K562 (cell line): ENCODE measurements around the gene DAGLB. TPM values are rescaled to one million over a fixed set of nuclear protein-coding genes. Genes with fewer than 3 reads are reported as not detected.

Experiments used
- CBX2 ChIP-seq: fragments of 200-600 bp; sonication (generic); IDR thresholded peaks from one replicate; pipeline ENCODE4 v1.6.1; 2012; ENCODE audit warnings: mild to moderate bottlenecking, low read length, inconsistent platforms; ENCODE audit not compliant: insufficient read depth, poor library complexity, severe bottlenecking
- CEBPG ChIP-seq, 3 experiments: fragments of 200-800 bp in 1 of 3; sonication (Bioruptor generic) in 1 of 3; sonication (generic) in 1 of 3; formaldehyde crosslinking in 1 of 3; IDR thresholded peaks in 2 of 3; conservative IDR thresholded peaks in 1 of 3; 2 replicates each; pipeline versions ENCODE4 v1.6.1 to v1.8.0; 2016 to 2022; ENCODE audit warnings: missing compliant biosample characterization in 2 of 3, missing genetic modification characterization in 2 of 3, mild to moderate bottlenecking in 1 of 3, missing genetic modification reagents in 1 of 3
- ESRRA ChIP-seq: fragments of 450-650 bp; IDR thresholded peaks from 2 replicates; pipeline ENCODE4 v1.6.1; 2014; ENCODE audit warnings: low read depth, mild to moderate bottlenecking, moderate library complexity, borderline replicate concordance
- GTF2E2 ChIP-seq: fragments of 200-800 bp; sonication (Bioruptor generic); IDR thresholded peaks from 2 replicates; pipeline ENCODE4 v1.6.1; 2016; ENCODE audit warnings: missing genetic modification characterization, missing compliant biosample characterization
- HDAC8 ChIP-seq: fragments of 450-650 bp; IDR thresholded peaks from 2 replicates; pipeline ENCODE4 v1.6.1; 2016; ENCODE audit warnings: mild to moderate bottlenecking, missing genetic modification characterization, moderate library complexity, missing compliant biosample characterization
- MEIS2 ChIP-seq: fragments of 450-650 bp; IDR thresholded peaks from 2 replicates; pipeline ENCODE4 v1.6.1; 2014; ENCODE audit warnings: mild to moderate bottlenecking; ENCODE audit not compliant: partially characterized antibody
- MYNN ChIP-seq, 2 experiments: sonication (generic); formaldehyde crosslinking in 1 of 2; IDR thresholded peaks; 2 replicates each; pipeline versions ENCODE4 v1.5.0 to v1.6.1; 2016 to 2020; ENCODE audit warnings: antibody characterized with exemption in 1 of 2, missing genetic modification reagents in 1 of 2
- NCOA6 ChIP-seq: fragments of 450-650 bp; IDR thresholded peaks from 2 replicates; pipeline ENCODE4 v1.6.1; 2017; ENCODE audit warnings: mild to moderate bottlenecking
- RBM25 ChIP-seq: fragments of 200-400 bp; formaldehyde crosslinking; IDR thresholded peaks from 2 replicates; pipeline ENCODE4 v1.6.1; 2018; ENCODE audit warnings: low read length, low read depth, moderate library complexity; ENCODE audit not compliant: severe bottlenecking
- RFX1 ChIP-seq: fragments of 450-650 bp; IDR thresholded peaks from 2 replicates; pipeline ENCODE4 v1.6.1; 2016; ENCODE audit warnings: mild to moderate bottlenecking, moderate library complexity
- RFX5 ChIP-seq: IDR thresholded peaks from 2 replicates; pipeline ENCODE4 v1.6.1; 2011; ENCODE audit warnings: low read depth, mild to moderate bottlenecking, improper control_type of control experiment, low read length
- SAFB ChIP-seq: fragments of 200-400 bp; formaldehyde crosslinking; IDR thresholded peaks from 2 replicates; pipeline ENCODE4 v1.6.1; 2017; ENCODE audit warnings: low read depth, low read length, borderline replicate concordance
- SAP30 ChIP-seq: fragments of 200-600 bp; sonication (generic); IDR thresholded peaks from 2 replicates; pipeline ENCODE4 v1.6.1; 2012; ENCODE audit warnings: borderline replicate concordance, low read depth, mild to moderate bottlenecking, moderate library complexity, low read length, control low read depth, inconsistent platforms; ENCODE audit not compliant: insufficient read depth, poor library complexity, severe bottlenecking
- SP1 ChIP-seq: sonication (generic); formaldehyde crosslinking; IDR thresholded peaks from 2 replicates; pipeline ENCODE4 v1.8.1; 2022; ENCODE audit warnings: mild to moderate bottlenecking, missing genetic modification reagents
- SPI1 ChIP-seq: IDR thresholded peaks from 2 replicates; pipeline ENCODE4 v1.6.1; 2011; ENCODE audit warnings: low read depth, low read length, control low read depth, borderline replicate concordance
- TRIM25 ChIP-seq: fragments of 450-650 bp; IDR thresholded peaks from 2 replicates; pipeline ENCODE4 v1.7.0; 2016; ENCODE audit warnings: borderline replicate concordance
- ZBED1 ChIP-seq: IDR thresholded peaks from 2 replicates; pipeline ENCODE4 v1.6.1; 2014
- ZBTB2 ChIP-seq: fragments of 450-650 bp; IDR thresholded peaks from 2 replicates; pipeline ENCODE4 v1.6.1; 2016; ENCODE audit warnings: antibody characterized with exemption
- ZNF124 ChIP-seq: sonication (generic); formaldehyde crosslinking; IDR thresholded peaks from 2 replicates; pipeline ENCODE4 v1.8.1; 2022; ENCODE audit warnings: missing genetic modification reagents
- ZNF316 ChIP-seq: fragments of 450-650 bp; IDR thresholded peaks from 2 replicates; pipeline ENCODE4 v1.6.1; 2016
- ZNF695 ChIP-seq: fragments of 450-650 bp; formaldehyde crosslinking; IDR thresholded peaks from 2 replicates; pipeline ENCODE4 v1.4.0; 2020; ENCODE audit warnings: mild to moderate bottlenecking, moderate library complexity
- ZNF780A ChIP-seq: fragments of 250-450 bp; sonication (Bioruptor Pico); IDR thresholded peaks from 2 replicates; pipeline ENCODE4 v1.5.0; 2021; ENCODE audit warnings: mild to moderate bottlenecking
- ZSCAN29 ChIP-seq: fragments of 450-650 bp; IDR thresholded peaks from 2 replicates; pipeline ENCODE4 v1.6.1; 2017
- polyA plus RNA-seq, 8 experiments: library from polyadenylated mRNA; depleted of rRNA in 4 of 8; stranded (reverse) in 5 of 8; unstranded in 3 of 8; fragments of >200 nt; fragmentation: Nextera tagmentation in 2 of 8; fragmentation: Illumina TruSeq in 1 of 8; extraction: Ambion mirVana in 2 of 8; extraction: Trizol in 1 of 8; gene quantifications; 2 replicates each; pipeline versions ENCODE4 v1.2.1 to v1.2.3, GENCODE V29; 2011 to 2014; ENCODE audit warnings: inconsistent platforms in 1 of 8, missing spikeins in 1 of 8
- total RNA-seq, 7 experiments: library from RNA; depleted of rRNA in 6 of 7; stranded (reverse); fragments of >200 nt in 6 of 7; fragmentation: Illumina TruSeq in 2 of 7; extraction: Trizol in 2 of 7; gene quantifications; 2 replicates each; pipeline versions ENCODE4 v1.2.1 to v1.2.3, GENCODE V29; 2011 to 2021; ENCODE audit warnings: low replicate concordance in 1 of 7
- TF ChIP-seq, protein P1 (sequence below): fragments of 450-650 bp; formaldehyde crosslinking; IDR thresholded peaks from 2 replicates; pipeline ENCODE4 v1.4.0; 2022; ENCODE audit warnings: missing genetic modification characterization

The DAGLB gene
- total and polyA plus RNA-seq, 9 of the 15 experiments (the other 6 are each of a cell fraction or from before 2014, with no cell fraction given): 0.92 to 16.4 (median 9.3) TPM

DNA sequence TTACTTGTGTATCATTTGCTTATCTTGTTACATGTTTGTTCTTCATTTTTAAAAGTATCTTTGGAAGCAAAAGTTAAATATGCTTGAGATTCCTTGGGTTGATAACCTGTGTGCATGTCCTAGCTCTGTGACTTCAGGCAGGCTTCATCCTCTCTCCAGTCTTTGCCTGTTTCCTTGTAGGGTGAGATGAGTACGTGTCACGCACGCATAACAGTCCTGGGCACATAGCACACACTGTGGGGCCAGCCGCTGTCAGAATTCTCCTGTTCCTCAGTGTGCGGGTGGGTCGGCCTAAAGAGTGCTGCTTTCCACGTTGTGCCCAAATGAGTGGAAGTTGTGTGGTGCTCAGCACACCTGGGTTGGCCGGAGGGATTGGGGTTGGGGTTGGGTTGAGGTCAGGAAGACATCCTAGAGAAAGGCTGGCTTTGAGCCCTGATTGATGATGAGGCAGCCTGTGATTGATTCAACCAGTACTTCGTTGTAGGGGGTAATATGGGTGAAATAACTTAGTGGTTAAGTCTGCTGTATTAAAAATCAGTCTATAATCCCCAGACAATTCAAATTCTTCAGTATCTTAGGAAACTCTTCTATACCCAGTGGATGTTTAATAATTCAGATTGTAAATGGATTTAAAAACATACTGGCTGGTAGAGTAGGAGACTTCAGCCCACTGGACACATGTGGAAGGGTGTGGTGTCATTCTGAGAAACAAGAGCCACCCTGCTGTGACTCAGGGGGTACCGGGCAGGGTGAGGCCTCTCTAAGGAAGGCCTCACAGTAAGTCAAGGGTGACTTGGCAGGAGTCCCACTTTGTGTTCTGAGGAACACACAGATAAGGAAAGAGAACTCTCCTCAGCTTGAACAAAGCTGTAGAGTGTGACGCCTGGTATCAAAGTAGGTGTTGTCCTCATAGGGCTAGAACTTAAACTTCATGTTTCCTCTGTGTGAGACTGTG lies 54.8 kb downstream of the DAGLB start (continued):
- TF ChIP-seq, protein P1, sequence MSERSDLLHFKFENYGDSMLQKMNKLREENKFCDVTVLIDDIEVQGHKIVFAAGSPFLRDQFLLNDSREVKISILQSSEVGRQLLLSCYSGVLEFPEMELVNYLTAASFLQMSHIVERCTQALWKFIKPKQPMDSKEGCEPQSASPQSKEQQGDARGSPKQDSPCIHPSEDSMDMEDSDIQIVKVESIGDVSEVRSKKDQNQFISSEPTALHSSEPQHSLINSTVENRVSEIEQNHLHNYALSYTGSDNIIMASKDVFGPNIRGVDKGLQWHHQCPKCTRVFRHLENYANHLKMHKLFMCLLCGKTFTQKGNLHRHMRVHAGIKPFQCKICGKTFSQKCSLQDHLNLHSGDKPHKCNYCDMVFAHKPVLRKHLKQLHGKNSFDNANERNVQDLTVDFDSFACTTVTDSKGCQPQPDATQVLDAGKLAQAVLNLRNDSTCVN: 0 out of 2 replicates have a peak, but pooled peaks have one; percentile 34
- no peak for TF ChIP-seq RFX1
- TF ChIP-seq ZNF780A (CRISPR knock-in tag): no peak
- no peak for TF ChIP-seq SAFB
- TF ChIP-seq ZNF316: 0 out of 2 replicates have a peak, but pooled peaks have one; percentile 36
- TF ChIP-seq NCOA6: no peak
- peak; percentile 6; the same call in 1 of the 2 replicates for TF ChIP-seq ESRRA
- peak; percentile 96 for TF ChIP-seq MYNN (IDR thresholded peaks at IDR 0.05)
- TF ChIP-seq MYNN (CRISPR knock-in tag; IDR thresholded peaks at IDR 0.05): no peak
- TF ChIP-seq RFX5: peak; percentile 80; the same call in 1 of the 2 replicates
- TF ChIP-seq TRIM25: no peak
- TF ChIP-seq MEIS2: no peak
- TF ChIP-seq ZNF695 (CRISPR knock-in tag): no peak
- no peak for TF ChIP-seq CBX2
- TF ChIP-seq SP1 (CRISPR knock-in tag): peak; percentile 30; the same call in 1 of the 2 replicates
- no peak for TF ChIP-seq HDAC8 (tag)
- peak; percentile 30 for TF ChIP-seq SAP30
- no peak for TF ChIP-seq RBM25
- no peak for TF ChIP-seq ZBED1
- TF ChIP-seq ZBTB2: peak; percentile 56; the same call in 1 of the 2 replicates
- TF ChIP-seq ZNF124 (CRISPR knock-in tag): no peak
- no peak for TF ChIP-seq ZSCAN29
- TF ChIP-seq CEBPG (CRISPR knock-in tag; IDR thresholded peaks at IDR 0.05): peak; percentile 50; the same call in 1 of the 2 replicates
- no peak for TF ChIP-seq CEBPG (tag; conservative IDR thresholded peaks at IDR 0.05 in 1 of 2, IDR thresholded peaks at IDR 0.05 in 1 of 2)
- TF ChIP-seq SPI1: no peak
- no peak for TF ChIP-seq GTF2E2
